Activated T-helper 2 cell treated with anti-CD3 and anti-CD28 coated beads, Interferon-gamma antibody, Interleukin-2, Interleukin-4, amounts not matched to agents 10 μg/mL and 5 μg/mL and 100 μg/mL, durations not matched to agents 14 hours and 24 hours and 36 hours (primary cell): ENCODE data around the gene ARHGAP10. TPM values are rescaled to one million over a fixed set of nuclear protein-coding genes. Genes with fewer than 3 reads are reported as not detected.

Experiments used
- DNase-seq: peaks from one replicate; pipeline ENCODE4 v3.0.0; 2021; ENCODE audit warnings: low spot score
- H3K27ac Mint-ChIP-seq: one replicate; pipeline ENCODE4 v1.8.0; 2021; ENCODE audit warnings: mixed read lengths
- H3K27me3 Mint-ChIP-seq: one replicate; pipeline ENCODE4 v1.8.0; 2021; ENCODE audit warnings: low read depth, mixed read lengths
- H3K36me3 Mint-ChIP-seq: one replicate; pipeline ENCODE4 v1.8.0; 2021; ENCODE audit warnings: low read depth, mixed read lengths
- H3K4me1 Mint-ChIP-seq: one replicate; pipeline ENCODE4 v1.8.0; 2021; ENCODE audit warnings: low read depth, mixed read lengths
- H3K4me3 Mint-ChIP-seq: one replicate; pipeline ENCODE4 v1.8.0; 2021; ENCODE audit warnings: low read depth, mild to moderate bottlenecking, moderate library complexity, mixed read lengths
- H3K9me3 Mint-ChIP-seq: one replicate; pipeline ENCODE4 v1.8.0; 2021; ENCODE audit warnings: mixed read lengths
- intact Hi-C: fragments of 100-400 bp; cut with micrococcal nuclease; formaldehyde crosslinking; loops from one replicate; pipeline ENCODE4 v1.15.1; 2023
- total RNA-seq: library from RNA; stranded (reverse); gene quantifications from 2 replicates; pipeline ENCODE4 v1.2.3, GENCODE V29; 2022

ARHGAP10 gene
- total RNA-seq, 1 donor from 2014 or later: 18.5 TPM

- Mint-ChIP-seq H3K4me1 (peaks cover 58% of the 10 kb centered on the region), H3K27ac (peak overlapping the region; percentile 73), H3K4me3 (peak overlapping the region; percentile 60), H3K27me3 (no peaks in the 10 kb centered on the region), H3K9me3 (no peaks in the 10 kb centered on the region), H3K36me3 (peaks cover 2% of the 10 kb centered on the region)
- intact Hi-C loops: loop anchor here (2.0 kb wide), 1 partner anchor 51 kb away; the partner anchor contains the start of gene PRMT9
- DNase-seq: no peak
Measured at GRCh38 chr4:147735413-147736301, 3.8 kb downstream of the ARHGAP10 start.

- no peaks in the 10 kb centered on the region for H3K27me3 Mint-ChIP-seq
- peak overlapping the region; percentile 60 for H3K4me3 Mint-ChIP-seq
- H3K27ac Mint-ChIP-seq: peak overlapping the region; percentile 73
- intact Hi-C loops: no loop called here
- no peak for DNase-seq
- H3K4me1 Mint-ChIP-seq: peaks cover 61% of the 10 kb centered on the region
- H3K36me3 Mint-ChIP-seq: peaks cover 2% of the 10 kb centered on the region
- no peaks in the 10 kb centered on the region for H3K9me3 Mint-ChIP-seq
Measured at GRCh38 chr4:147736458-147736857, 4.6 kb downstream of the ARHGAP10 start.

GRCh38 chr4:147737623-147738022, 5.7 kb downstream of the ARHGAP10 start:
- H3K4me1 Mint-ChIP-seq: peaks cover 67% of the 10 kb centered on the region

GRCh38 chr4:147739239-147739823, 7.4 kb downstream of the ARHGAP10 start:
- H3K27ac Mint-ChIP-seq: no peak overlapping the region
- no peaks in the 10 kb centered on the region for H3K27me3 Mint-ChIP-seq
- H3K36me3 Mint-ChIP-seq: peaks cover 2% of the 10 kb centered on the region
- H3K4me1 Mint-ChIP-seq: peaks cover 55% of the 10 kb centered on the region
- no peak overlapping the region for H3K4me3 Mint-ChIP-seq
- H3K9me3 Mint-ChIP-seq: no peaks in the 10 kb centered on the region
- intact Hi-C loops: no loop called here
- no peak for DNase-seq

More at GRCh38 chr4:147737623-147738022, 5.7 kb downstream of the ARHGAP10 start:
- H3K27ac Mint-ChIP-seq: no peak overlapping the region
- no peaks in the 10 kb centered on the region for H3K27me3 Mint-ChIP-seq
- peaks cover 2% of the 10 kb centered on the region for H3K36me3 Mint-ChIP-seq
- H3K9me3 Mint-ChIP-seq: no peaks in the 10 kb centered on the region
- no peak for DNase-seq
- intact Hi-C loops: no loop called here
- no peak overlapping the region for H3K4me3 Mint-ChIP-seq

- H3K4me3 Mint-ChIP-seq: no peak overlapping the region
- no peak overlapping the region for H3K27ac Mint-ChIP-seq
- no peak for DNase-seq
- H3K36me3 Mint-ChIP-seq: peaks cover 2% of the 10 kb centered on the region
- H3K9me3 Mint-ChIP-seq: no peaks in the 10 kb centered on the region
- no peaks in the 10 kb centered on the region for H3K27me3 Mint-ChIP-seq
- intact Hi-C loops: no loop called here
- H3K4me1 Mint-ChIP-seq: peaks cover 51% of the 10 kb centered on the region
Measured at GRCh38 chr4:147740176-147740575, 8.3 kb downstream of the ARHGAP10 start.

GRCh38 chr4:147741190-147741788, 9.4 kb downstream of the ARHGAP10 start:
- Mint-ChIP-seq H3K4me1 (peaks cover 39% of the 10 kb centered on the region), H3K4me3 (no peak overlapping the region), H3K36me3 (peaks cover 2% of the 10 kb centered on the region), H3K27me3 (no peaks in the 10 kb centered on the region), H3K9me3 (no peaks in the 10 kb centered on the region), H3K27ac (peak overlapping the region; percentile 80)
- intact Hi-C loops: no loop called here
- DNase-seq: no peak

GRCh38 chr4:147747787-147748454, 16.0 kb downstream of the ARHGAP10 start:
- Mint-ChIP-seq H3K4me3 (no peak overlapping the region), H3K9me3 (no peaks in the 10 kb centered on the region), H3K27me3 (no peaks in the 10 kb centered on the region), H3K36me3 (peaks cover 11% of the 10 kb centered on the region), H3K27ac (peak overlapping the region; percentile 1), H3K4me1 (peaks cover 26% of the 10 kb centered on the region)
- intact Hi-C loops: no loop called here
- DNase-seq: no peak

- Mint-ChIP-seq H3K9me3 (no peaks in the 10 kb centered on the region), H3K27me3 (no peaks in the 10 kb centered on the region), H3K36me3 (peaks cover 11% of the 10 kb centered on the region), H3K4me1 (peaks cover 26% of the 10 kb centered on the region), H3K4me3 (no peak overlapping the region), H3K27ac (no peak overlapping the region)
- intact Hi-C loops: no loop called here
- DNase-seq: no peak
Measured at GRCh38 chr4:147749811-147750321, 18.0 kb downstream of the ARHGAP10 start.

- H3K36me3 Mint-ChIP-seq: peaks cover 8% of the 10 kb centered on the region
- H3K27me3 Mint-ChIP-seq: no peaks in the 10 kb centered on the region
- H3K27ac Mint-ChIP-seq: no peak overlapping the region
- H3K4me3 Mint-ChIP-seq: no peak overlapping the region
- H3K4me1 Mint-ChIP-seq: peaks cover 31% of the 10 kb centered on the region
- H3K9me3 Mint-ChIP-seq: no peaks in the 10 kb centered on the region
- DNase-seq: no peak
- intact Hi-C loops: no loop called here
Measured at GRCh38 chr4:147753047-147753446, 21.2 kb downstream of the ARHGAP10 start.

- peaks cover 25% of the 10 kb centered on the region for H3K4me1 Mint-ChIP-seq
- no peaks in the 10 kb centered on the region for H3K27me3 Mint-ChIP-seq
- intact Hi-C loops: no loop called here
- no peak for DNase-seq
- no peak overlapping the region for H3K27ac Mint-ChIP-seq
- peaks cover 3% of the 10 kb centered on the region for H3K36me3 Mint-ChIP-seq
- H3K9me3 Mint-ChIP-seq: no peaks in the 10 kb centered on the region
- no peak overlapping the region for H3K4me3 Mint-ChIP-seq
Measured at GRCh38 chr4:147754037-147754445, 22.2 kb downstream of the ARHGAP10 start.

- Mint-ChIP-seq H3K36me3 (peaks cover 3% of the 10 kb centered on the region), H3K4me1 (peaks cover 19% of the 10 kb centered on the region), H3K27ac (no peak overlapping the region), H3K4me3 (no peak overlapping the region), H3K27me3 (no peaks in the 10 kb centered on the region), H3K9me3 (no peaks in the 10 kb centered on the region)
- intact Hi-C loops: no loop called here
- no peak for DNase-seq
Measured at GRCh38 chr4:147755561-147756295, 23.8 kb downstream of the ARHGAP10 start.

GRCh38 chr4:147756417-147756816, 24.5 kb downstream of the ARHGAP10 start:
- H3K27ac Mint-ChIP-seq: no peak overlapping the region
- H3K4me1 Mint-ChIP-seq: peaks cover 22% of the 10 kb centered on the region
- DNase-seq: no peak
- intact Hi-C loops: no loop called here
- no peaks in the 10 kb centered on the region for H3K9me3 Mint-ChIP-seq
- H3K27me3 Mint-ChIP-seq: no peaks in the 10 kb centered on the region
- no peak overlapping the region for H3K4me3 Mint-ChIP-seq
- H3K36me3 Mint-ChIP-seq: peaks cover 3% of the 10 kb centered on the region
